ENCODE results near the gene CDC42BPA. TPM values are rescaled to one million over a fixed set of nuclear protein-coding genes. Genes with fewer than 3 reads are reported as not detected.

Gene CDC42BPA
- total RNA-seq, 1 experiment from 2014 or later: 25.2 TPM

GRCh38 chr1:227185291-227185690 is 133.0 kb downstream of the CDC42BPA start:
- DNase-seq (ENCODE audit: low spot score) (peak; percentile 33), ATAC-seq (peak; percentile 83)
- H3K27ac Mint-ChIP-seq: peak overlapping the region; percentile 15; the same call in 1 of the 2 replicates

DNA sequence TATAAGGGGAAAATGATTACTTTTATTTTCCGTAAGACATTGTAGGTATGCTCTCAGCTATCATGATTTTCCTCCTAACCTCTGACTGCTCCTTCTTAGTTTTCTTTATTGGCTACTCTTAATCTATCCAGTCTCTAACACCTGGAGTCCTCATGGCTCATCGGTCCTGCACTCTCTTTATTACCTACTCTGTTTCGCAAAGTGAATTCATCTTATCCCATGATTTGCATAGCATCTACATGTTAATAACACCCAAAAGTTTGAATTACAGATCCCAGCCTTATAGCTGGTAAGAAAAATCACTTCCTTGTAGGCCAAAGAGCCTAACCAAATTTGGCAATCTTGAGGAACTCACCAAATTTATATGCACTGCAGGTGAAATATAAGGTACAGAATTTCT is 136.3 kb downstream of the CDC42BPA start:
- DNase-seq (ENCODE audit: low spot score): no peak
- no peak for ATAC-seq
- Mint-ChIP-seq H3K36me3 (peaks cover 3% of the 10 kb centered on the region; the same call in 1 of the 2 replicates), H3K9me3 (peaks cover 8% of the 10 kb centered on the region), H3K4me1 (peaks cover 24% of the 10 kb centered on the region), H3K4me3 (no peak overlapping the region), H3K27me3 (ENCODE audit: low read depth) (no peaks in the 10 kb centered on the region), H3K27ac (no peak overlapping the region)
- CTCF ChIA-PET: no interaction called here
- POLR2A ChIA-PET: no interaction called here
- TF ChIP-seq EMX1 (CRISPR knock-in tag; IDR thresholded peaks at IDR 0.05) (no peak), ZNF138 (CRISPR knock-in tag; conservative IDR thresholded peaks at IDR 0.05) (no peak), ZNF416 (CRISPR knock-in tag; IDR thresholded peaks at IDR 0.05) (no peak), PRDM15 (CRISPR knock-in tag; IDR thresholded peaks at IDR 0.05) (no peak), NR2C2 (CRISPR knock-in tag; IDR thresholded peaks at IDR 0.05) (no peak), SP1 (CRISPR knock-in tag; conservative IDR thresholded peaks at IDR 0.05) (no peak), NFYB (CRISPR knock-in tag; conservative IDR thresholded peaks at IDR 0.05; ENCODE audit: low read depth) (no peak), CTCF (IDR thresholded peaks at IDR 0.05) (no peak), NR1H2 (CRISPR knock-in tag; IDR thresholded peaks at IDR 0.05) (no peak), IRF2 (CRISPR knock-in tag; IDR thresholded peaks at IDR 0.05; ENCODE audit: borderline replicate concordance, low read depth) (no peak), TCF7 (CRISPR knock-in tag; IDR thresholded peaks at IDR 0.05; ENCODE audit: low read depth) (no peak), GTF2I (CRISPR knock-in tag; conservative IDR thresholded peaks at IDR 0.05) (no peak), STAT6 (CRISPR knock-in tag; conservative IDR thresholded peaks at IDR 0.05; ENCODE audit: low read depth) (no peak), ESRRA (CRISPR knock-in tag; IDR thresholded peaks at IDR 0.05; ENCODE audit: borderline replicate concordance) (no peak)
- TF ChIP-seq, protein P1, sequence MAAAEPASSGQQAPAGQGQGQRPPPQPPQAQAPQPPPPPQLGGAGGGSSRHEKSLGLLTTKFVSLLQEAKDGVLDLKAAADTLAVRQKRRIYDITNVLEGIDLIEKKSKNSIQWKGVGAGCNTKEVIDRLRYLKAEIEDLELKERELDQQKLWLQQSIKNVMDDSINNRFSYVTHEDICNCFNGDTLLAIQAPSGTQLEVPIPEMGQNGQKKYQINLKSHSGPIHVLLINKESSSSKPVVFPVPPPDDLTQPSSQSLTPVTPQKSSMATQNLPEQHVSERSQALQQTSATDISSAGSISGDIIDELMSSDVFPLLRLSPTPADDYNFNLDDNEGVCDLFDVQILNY (CRISPR knock-in tag; IDR thresholded peaks at IDR 0.05): no peak

More at GRCh38 chr1:227185291-227185690, 133.0 kb downstream of the CDC42BPA start:
- H3K4me1 Mint-ChIP-seq: peaks cover 24% of the 10 kb centered on the region
- ChIA-PET CTCF (interaction anchor here (1.2 kb wide), 1 partner anchor 559 kb away, joined by 3 read pairs; no protein-coding TSS in a partner anchor), POLR2A (no interaction called here)
- no peaks in the 10 kb centered on the region for H3K27me3 Mint-ChIP-seq (ENCODE audit: low read depth)
- H3K9me3 Mint-ChIP-seq: peaks cover 5% of the 10 kb centered on the region
- TF ChIP-seq RELA (CRISPR knock-in tag; IDR thresholded peaks at IDR 0.05; ENCODE audit: borderline replicate concordance) (no peak), MAX (CRISPR knock-in tag; IDR thresholded peaks at IDR 0.05) (peak; percentile 20; the same call in 1 of the 2 replicates)
- H3K4me3 Mint-ChIP-seq: no peak overlapping the region
- no peaks in the 10 kb centered on the region for H3K36me3 Mint-ChIP-seq
